NCI-H1694 (cell line): ENCODE measurements around the gene HBG1.
"Not testable (repeated sequence)": the region's sequence is repeated elsewhere in the genome, so short reads cannot be mapped to it uniquely, and the experiment has no call there.

ENCODE experiments used
- DNase-seq: peaks from one replicate; lab custom pipeline; 2025; lab: John Stamatoyannopoulos, UW

HBG1 gene

DNA sequence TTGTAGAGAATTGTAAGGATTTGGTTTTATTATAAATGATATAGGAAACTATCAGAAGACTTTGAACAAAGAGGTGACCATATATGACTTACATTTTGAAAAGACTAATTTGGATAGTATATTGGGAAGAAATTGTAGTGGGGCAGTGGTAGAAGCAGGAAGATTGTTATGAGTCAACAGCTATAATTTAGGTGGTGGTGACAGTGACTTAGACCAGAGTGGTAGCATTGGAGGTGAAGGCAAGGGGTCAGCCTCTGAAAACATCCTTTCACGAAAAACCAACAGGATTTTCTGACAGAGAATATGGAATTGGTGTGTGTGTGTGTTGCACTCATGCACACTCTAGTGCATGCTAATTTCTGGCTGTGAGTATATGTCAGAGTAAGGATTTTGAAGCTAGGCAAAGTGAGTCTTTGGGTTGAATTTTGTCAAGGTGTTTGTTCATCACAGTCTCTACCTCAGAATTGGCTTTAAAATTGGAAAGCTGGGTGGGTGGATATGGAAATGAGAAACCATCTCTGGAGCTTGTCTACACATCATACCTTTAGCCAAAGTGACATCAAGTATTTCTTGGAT, 28.2 kb upstream of the HBG1 start:
- no peak for DNase-seq

DNA sequence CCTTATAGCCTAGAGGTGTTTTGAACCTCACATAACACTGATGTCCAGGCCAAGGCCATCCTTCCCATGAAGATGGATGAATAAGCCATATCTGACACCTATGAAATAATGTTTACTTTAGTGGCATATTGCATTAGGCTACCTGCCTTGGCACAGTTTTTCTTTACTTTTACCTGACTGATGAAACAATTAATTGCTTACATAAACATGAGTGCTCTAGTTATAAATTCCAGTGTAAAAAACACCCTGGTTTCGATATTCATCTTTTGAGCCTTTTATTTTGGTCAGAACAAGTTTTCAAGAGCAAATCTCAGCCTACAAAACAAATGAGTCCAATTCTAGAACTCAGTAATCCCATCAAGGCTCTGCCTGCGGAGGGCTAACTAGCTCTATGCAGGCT, 27.0 kb upstream of the HBG1 start:
- DNase-seq: no peak

GRCh38 chr11:5275369-5276110, 25.9 kb upstream of the HBG1 start:
- no peak for DNase-seq

GRCh38 chr11:5274395-5274794, 24.7 kb upstream of the HBG1 start:
- no peak for DNase-seq

- DNase-seq: no peak
Measured at GRCh38 chr11:5272395-5273017, 22.8 kb upstream of the HBG1 start.

GRCh38 chr11:5269715-5270147, 20.1 kb upstream of the HBG1 start, which contains the start of gene HBE1:
HBE1 (minus strand) TSS chr11:5269945; CDS start chr11:5269890, 55 bp downstream.
- no peak for DNase-seq

GRCh38 chr11:5267033-5267563, 17.4 kb upstream of the HBG1 start:
- no peak for DNase-seq

- no peak for DNase-seq
Measured at GRCh38 chr11:5266609-5267008, 17.0 kb upstream of the HBG1 start.

DNA sequence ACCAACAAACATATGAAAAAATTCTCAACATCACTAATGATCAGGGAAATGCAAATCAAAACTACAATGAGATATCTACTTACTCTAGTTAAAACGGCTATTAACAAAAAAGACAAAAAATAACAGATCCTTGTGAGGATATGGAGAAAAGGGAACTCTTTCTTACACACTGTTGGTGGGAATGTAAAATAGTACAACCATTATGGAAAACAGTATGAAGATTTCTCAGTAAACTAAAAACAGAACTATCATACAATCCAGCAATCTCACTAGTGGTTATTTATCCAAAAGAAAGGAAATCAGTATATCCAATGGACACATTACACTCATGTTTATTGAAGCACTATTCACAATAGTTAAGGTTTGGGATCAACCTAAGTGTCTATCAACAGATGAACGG, 16.2 kb upstream of the HBG1 start:
- no peak for DNase-seq

- no peak for DNase-seq
Measured at GRCh38 chr11:5258543-5259262, 9.0 kb upstream of the HBG1 start.

- DNase-seq: no peak
Measured at GRCh38 chr11:5257296-5257695, 7.6 kb upstream of the HBG1 start.

- not testable (repeated sequence) for DNase-seq
Measured at GRCh38 chr11:5254646-5255413, 5.2 kb upstream of the HBG1 start, which contains the start of gene HBG2. HBG2 (minus strand) TSS chr11:5254781; CDS start chr11:5254728, 53 bp downstream.

GRCh38 chr11:5254023-5254422, 4.4 kb upstream of the HBG1 start:
- DNase-seq: not testable (repeated sequence)

GRCh38 chr11:5253440-5253839, 3.8 kb upstream of the HBG1 start:
- DNase-seq: not testable (repeated sequence)

DNA sequence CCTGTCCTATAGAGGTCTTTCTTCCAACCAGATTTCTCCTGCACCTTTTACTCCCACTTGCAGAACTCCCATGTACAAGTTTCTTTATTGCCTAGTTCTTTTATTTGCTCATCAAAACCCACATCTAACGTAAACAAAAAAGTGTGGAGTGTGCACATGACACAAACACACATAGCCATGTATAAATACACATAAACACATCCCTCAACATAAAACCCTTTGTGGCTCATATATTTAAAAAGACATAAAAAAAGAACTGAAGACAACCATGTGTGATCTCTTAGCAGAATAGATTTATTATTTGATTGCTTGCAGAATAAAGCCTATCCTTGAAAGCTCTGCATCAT, 3.2 kb upstream of the HBG1 start:
- DNase-seq: no peak

DNA sequence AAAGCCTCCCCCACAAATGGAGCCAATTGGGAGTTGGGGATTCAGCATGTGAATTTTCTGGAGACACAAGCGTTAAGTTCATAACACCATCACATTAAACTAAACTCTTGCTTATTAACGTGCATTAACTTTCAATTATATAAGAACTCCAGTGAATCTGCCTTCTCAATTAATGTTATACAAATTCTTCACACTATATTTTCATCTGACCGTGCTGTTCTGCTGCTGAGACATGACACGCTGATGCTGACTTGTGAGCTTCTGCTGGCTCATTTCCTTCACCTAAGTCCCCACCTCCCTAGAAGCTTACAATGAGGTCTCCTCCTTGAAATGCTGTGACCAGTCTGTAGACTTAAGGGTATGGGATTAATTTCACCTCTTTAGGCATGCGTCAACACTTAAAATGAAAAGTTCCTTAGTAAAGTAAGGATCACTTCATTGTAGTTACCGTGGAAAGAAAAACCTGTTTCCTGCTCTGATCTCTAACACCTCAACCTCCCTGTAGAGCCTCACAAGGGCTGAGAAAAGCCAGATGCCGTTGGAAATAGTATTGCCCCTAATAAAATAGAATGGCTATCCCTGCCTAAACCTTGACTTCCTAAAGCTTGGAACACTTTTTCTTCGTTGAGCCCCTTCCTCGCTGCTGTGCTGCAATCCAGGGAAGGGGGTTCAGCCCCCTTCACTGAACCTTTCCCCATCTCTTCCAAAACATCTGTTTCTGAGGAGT, 2.7 kb upstream of the HBG1 start:
- DNase-seq: no peak

GRCh38 chr11:5251746-5252145, 2.1 kb upstream of the HBG1 start:
- DNase-seq: no peak

GRCh38 chr11:5250543-5251204, 1.0 kb upstream of the HBG1 start:
- DNase-seq: no peak

DNA sequence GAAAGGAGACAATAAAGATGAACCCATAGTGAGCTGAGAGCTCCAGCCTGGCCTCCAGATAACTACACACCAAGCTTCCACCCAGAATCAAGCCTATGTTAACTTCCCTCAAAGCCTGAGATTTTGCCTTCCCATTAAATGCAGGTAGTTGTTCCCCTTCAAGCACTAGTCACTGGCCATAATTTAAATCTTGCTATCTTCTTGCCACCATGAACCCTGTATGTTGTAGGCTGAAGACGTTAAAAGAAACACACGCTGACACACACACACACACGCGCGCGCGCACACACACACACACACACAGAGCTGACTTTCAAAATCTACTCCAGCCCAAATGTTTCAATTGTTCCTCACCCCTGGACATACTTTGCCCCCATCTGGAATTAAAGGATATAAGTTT, 1.2 kb downstream of the HBG1 start:
- DNase-seq: not testable (repeated sequence)

DNA sequence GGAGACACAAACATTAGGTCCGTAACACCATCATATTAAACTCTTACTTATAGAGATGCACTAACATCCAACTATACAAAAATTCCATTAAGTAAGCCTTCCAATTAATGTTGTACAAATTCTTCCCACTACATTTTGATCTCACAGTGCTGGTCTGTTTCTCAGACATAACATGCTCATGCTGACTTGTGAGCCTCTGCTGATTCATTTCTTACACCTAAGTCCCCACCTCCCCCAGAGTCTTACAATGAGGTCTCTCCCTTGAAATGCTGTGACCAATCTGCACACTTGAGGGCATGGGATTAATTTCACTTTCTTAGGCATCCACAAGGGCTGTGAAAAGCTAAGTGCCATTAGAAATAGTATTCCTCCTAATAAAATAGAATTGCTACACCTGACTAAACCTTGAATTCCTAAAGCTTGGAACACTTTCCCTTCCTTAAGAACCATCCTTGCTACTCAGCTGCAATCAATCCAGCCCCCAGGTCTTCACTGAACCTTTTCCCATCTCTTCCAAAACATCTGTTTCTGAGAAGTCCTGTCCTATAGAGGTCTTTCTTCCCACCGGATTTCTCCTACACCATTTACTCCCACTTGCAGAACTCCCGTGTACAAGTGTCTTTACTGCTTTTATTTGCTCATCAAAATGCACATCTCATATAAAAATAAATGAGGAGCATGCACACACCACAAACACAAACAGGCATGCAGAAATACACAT, 2.0 kb downstream of the HBG1 start:
- DNase-seq: no peak
